SK-N-SH (cell line): ENCODE measurements around the gene HINT3. TPM values are rescaled to one million over a fixed set of nuclear protein-coding genes. Genes with fewer than 3 reads are reported as not detected.
"Not testable (repeated sequence)": the region's sequence is repeated elsewhere in the genome, so short reads cannot be mapped to it uniquely, and the experiment has no call there.

Experiments
- CTCF ChIA-PET: fragments of 300-600, 350-600 bp; formaldehyde crosslinking; extraction: SDS; loops from one replicate; lab custom pipeline; 2021; lab: Yijun Ruan, JAX
- POLR2A ChIA-PET: fragments of 350-600 bp; sonication (Branson Sonifier 250); formaldehyde crosslinking; extraction: SDS; loops from one replicate; lab custom pipeline; 2020; ENCODE audit warnings: antibody characterized with exemption, inconsistent platforms; lab: Yijun Ruan, JAX
- DNase-seq: peaks from one replicate; pipeline ENCODE4 v3.0.0; 2012
- H2AFZ ChIP-seq: fragments of 200-600 bp; sonication (generic); 2 replicates; pipeline ENCODE4 v1.8.1; 2016; ENCODE audit warnings: antibody characterized with exemption, mild to moderate bottlenecking, low read depth
- H3F3A ChIP-seq: fragments of 200-600 bp; sonication (generic); replicated peaks from 2 replicates; pipeline ENCODE3; 2016; ENCODE audit warnings: antibody characterized with exemption, mild to moderate bottlenecking; ENCODE audit not compliant: insufficient read depth
- H3K27ac ChIP-seq, 2 experiments: fragments of 200-500 bp in 1 of 2; fragments of 200-600 bp in 1 of 2; sonication (Bioruptor generic) in 1 of 2; sonication (generic), shearing (Covaris generic) in 1 of 2; 2 replicates each; pipeline versions ENCODE4 v1.5.1 to v1.6.1; 2014 to 2016; ENCODE audit warnings: low read depth in 2 of 2, inconsistent platforms in 1 of 2, low read length in 1 of 2, mild to moderate bottlenecking in 1 of 2, mixed read lengths in 1 of 2
- H3K27me3 ChIP-seq: fragments of 200-600 bp; sonication (generic), shearing (Covaris generic); 2 replicates; pipeline ENCODE4 v1.6.1; 2016; ENCODE audit warnings: mixed run types; ENCODE audit not compliant: insufficient read depth
- H3K36me3 ChIP-seq, 2 experiments: fragments of 200-500 bp in 1 of 2; fragments of 200-600 bp in 1 of 2; sonication (Bioruptor generic) in 1 of 2; sonication (generic) in 1 of 2; replicated peaks in 1 of 2; 2 replicates each; pipeline versions ENCODE3 to v1.5.1; 2014 to 2016; ENCODE audit warnings: low read length in 1 of 2, mild to moderate bottlenecking in 1 of 2; ENCODE audit not compliant: insufficient read depth in 2 of 2, control insufficient read depth in 1 of 2
- H3K4me1 ChIP-seq, 2 experiments: fragments of 200-500 bp in 1 of 2; fragments of 200-600 bp in 1 of 2; sonication (Bioruptor generic) in 1 of 2; sonication (generic), shearing (Covaris generic) in 1 of 2; 2 replicates each; pipeline versions ENCODE4 v1.5.1 to v1.6.1; 2014 to 2016; ENCODE audit warnings: low read depth in 1 of 2, low read length in 1 of 2, mixed run types in 1 of 2; ENCODE audit not compliant: insufficient read depth in 2 of 2, control insufficient read depth in 1 of 2
- H3K4me2 ChIP-seq: fragments of 200-600 bp; sonication (generic), shearing (Covaris generic); 2 replicates; pipeline ENCODE4 v1.6.1; 2017; ENCODE audit warnings: mixed run types
- H3K4me3 ChIP-seq, 2 experiments: fragments of 200-500 bp in 1 of 2; fragments of 200-600 bp in 1 of 2; sonication (Bioruptor generic) in 1 of 2; sonication (generic), shearing (Covaris generic) in 1 of 2; 2 replicates each; pipeline versions ENCODE4 v1.5.1 to v1.8.1; 2014 to 2016; ENCODE audit warnings: low read depth in 2 of 2, inconsistent platforms in 1 of 2, low read length in 1 of 2, mild to moderate bottlenecking in 1 of 2, mixed read lengths in 1 of 2, moderate library complexity in 1 of 2
- H3K79me2 ChIP-seq: fragments of 200-600 bp; sonication (generic); 2 replicates; pipeline ENCODE4 v1.8.1; 2017; ENCODE audit warnings: mild to moderate bottlenecking; ENCODE audit not compliant: insufficient read depth
- H3K9ac ChIP-seq: fragments of 200-600 bp; sonication (generic); 2 replicates; pipeline ENCODE4 v1.6.1; 2017; ENCODE audit warnings: mixed run types
- H3K9me2 ChIP-seq: fragments of 200-600 bp; sonication (generic); 2 replicates; pipeline ENCODE4 v1.6.1; 2017; ENCODE audit warnings: mixed run types
- H3K9me3 ChIP-seq: fragments of 200-600 bp; sonication (generic); 2 replicates; pipeline ENCODE4 v1.6.1; 2017; ENCODE audit warnings: mixed run types, mild to moderate bottlenecking, moderate library complexity
- H4K20me1 ChIP-seq: fragments of 200-600 bp; sonication (generic); 2 replicates; pipeline ENCODE4 v1.6.1; 2017; ENCODE audit warnings: mild to moderate bottlenecking, mixed run types; ENCODE audit not compliant: insufficient read depth
- FOSL2 ChIP-seq: IDR thresholded peaks from 2 replicates; pipeline ENCODE4 v1.4.0; 2012; ENCODE audit warnings: low read depth, mild to moderate bottlenecking, moderate library complexity, borderline replicate concordance
- POLR2AphosphoS5 ChIP-seq: IDR thresholded peaks from 2 replicates; pipeline ENCODE4 v1.6.1; 2012; ENCODE audit warnings: low read depth, low read length
- YY1 ChIP-seq: IDR thresholded peaks from 2 replicates; pipeline ENCODE4 v1.4.0; 2012; ENCODE audit warnings: low read depth, mild to moderate bottlenecking
- WGBS: methylation state at CpG from one replicate; pipeline ENCODE4 v1.1.6; 2017; ENCODE audit warnings: low lambda C conversion rate; 5-methylcytosine and 5-hydroxymethylcytosine counted together
- polyA plus RNA-seq, 3 experiments: library from polyadenylated mRNA; depleted of rRNA; stranded (reverse); fragments of >200 nt; gene quantifications; 2 replicates each; pipeline ENCODE4 v1.2.3, GENCODE V29; 2012
- TF ChIP-seq, protein P1 (sequence below): IDR thresholded peaks from 2 replicates; pipeline ENCODE4 v1.4.0; 2012; ENCODE audit warnings: low read depth
- TF ChIP-seq, protein P2 (sequence below): IDR thresholded peaks from 2 replicates; pipeline ENCODE4 v1.4.0; 2012; ENCODE audit warnings: low read depth, borderline replicate concordance

HINT3 gene
- polyA plus RNA-seq, 1 of the 3 experiments (the other 2 are of a cell fraction) = 1.8 TPM

DNA sequence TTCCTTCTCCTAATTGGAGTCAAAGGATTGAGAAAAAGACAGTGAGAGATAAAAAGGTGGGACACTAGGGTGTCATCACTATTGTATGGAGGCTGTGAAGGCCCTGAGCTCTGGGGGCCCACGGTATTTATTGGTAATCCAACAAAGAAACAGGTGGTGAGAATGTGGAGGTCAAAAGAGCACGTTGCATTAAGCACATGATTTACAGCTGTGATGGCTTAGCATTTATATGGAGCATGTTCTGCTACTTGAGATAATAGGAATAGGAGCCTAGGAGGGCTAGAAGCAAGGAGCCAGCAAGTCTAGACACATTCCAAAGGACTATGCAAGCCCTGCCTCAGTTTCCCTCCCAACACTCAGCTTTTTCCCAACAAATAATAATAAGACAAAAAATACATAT is 44.1 kb upstream of the HINT3 start:
- H4K20me1 ChIP-seq, H3K4me2 ChIP-seq, H3K9ac ChIP-seq, H3F3A ChIP-seq, H3K27ac ChIP-seq, H3K79me2 ChIP-seq, DNase-seq, H3K27me3 ChIP-seq, CTCF ChIA-PET, H3K9me3 ChIP-seq, H2AFZ ChIP-seq, POLR2A ChIA-PET, H3K4me1 ChIP-seq, H3K9me2 ChIP-seq, H3K4me3 ChIP-seq: not testable (repeated sequence)
- 94% methylated on average over 2 of the region's 2 CpGs for WGBS
- H3K36me3 ChIP-seq = peaks cover 12 to 62% of the 10 kb centered on the region in 2 experiments

DNA sequence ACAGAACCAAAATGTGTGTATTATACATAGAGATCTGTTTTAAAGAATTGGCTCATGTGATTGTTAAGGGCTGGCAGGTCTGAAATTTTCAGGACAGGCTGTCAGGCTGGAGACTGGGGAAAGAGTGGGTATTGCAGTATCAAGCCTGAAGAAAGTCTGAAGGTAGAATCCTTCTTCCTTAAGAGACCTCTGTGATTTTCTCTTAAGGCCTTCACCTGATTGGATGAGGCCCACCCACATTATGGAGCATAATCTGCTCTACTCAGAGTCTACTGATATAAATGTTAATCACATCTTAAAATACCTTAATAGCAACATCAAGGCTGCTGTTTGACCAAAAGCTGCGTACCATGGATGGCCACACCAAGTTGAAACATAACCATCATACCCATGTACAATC is 43.4 kb upstream of the HINT3 start:
- no peaks in the 10 kb centered on the region for H3K4me1 ChIP-seq
- TF ChIP-seq FOSL2 = no peak
- TF ChIP-seq, protein P1, sequence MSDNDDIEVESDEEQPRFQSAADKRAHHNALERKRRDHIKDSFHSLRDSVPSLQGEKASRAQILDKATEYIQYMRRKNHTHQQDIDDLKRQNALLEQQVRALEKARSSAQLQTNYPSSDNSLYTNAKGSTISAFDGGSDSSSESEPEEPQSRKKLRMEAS = no peak
- TF ChIP-seq, protein P2, sequence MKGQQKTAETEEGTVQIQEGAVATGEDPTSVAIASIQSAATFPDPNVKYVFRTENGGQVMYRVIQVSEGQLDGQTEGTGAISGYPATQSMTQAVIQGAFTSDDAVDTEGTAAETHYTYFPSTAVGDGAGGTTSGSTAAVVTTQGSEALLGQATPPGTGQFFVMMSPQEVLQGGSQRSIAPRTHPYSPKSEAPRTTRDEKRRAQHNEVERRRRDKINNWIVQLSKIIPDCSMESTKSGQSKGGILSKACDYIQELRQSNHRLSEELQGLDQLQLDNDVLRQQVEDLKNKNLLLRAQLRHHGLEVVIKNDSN = no peak
- POLR2A ChIA-PET = no interaction called here
- no peaks in the 10 kb centered on the region for H4K20me1 ChIP-seq
- no peak overlapping the region for H2AFZ ChIP-seq
- 100% methylated on average over 1 of the region's 1 CpG for WGBS
- no peak for DNase-seq
- no peak overlapping the region for H3K4me3 ChIP-seq
- no peak overlapping the region for H3K9ac ChIP-seq
- no peak overlapping the region for H3K4me2 ChIP-seq
- H3K27me3 ChIP-seq = no peaks in the 10 kb centered on the region
- no peaks in the 10 kb centered on the region for H3F3A ChIP-seq
- H3K79me2 ChIP-seq = no peaks in the 10 kb centered on the region
- no peaks in the 10 kb centered on the region for H3K9me3 ChIP-seq
- H3K27ac ChIP-seq = peak overlapping the region in 1 of 2 experiments; percentile 11; a peak in 1 of 4 replicates
- peaks cover 12 to 63% of the 10 kb centered on the region in 2 experiments for H3K36me3 ChIP-seq
- CTCF ChIA-PET = no interaction called here
- no peaks in the 10 kb centered on the region for H3K9me2 ChIP-seq

DNA sequence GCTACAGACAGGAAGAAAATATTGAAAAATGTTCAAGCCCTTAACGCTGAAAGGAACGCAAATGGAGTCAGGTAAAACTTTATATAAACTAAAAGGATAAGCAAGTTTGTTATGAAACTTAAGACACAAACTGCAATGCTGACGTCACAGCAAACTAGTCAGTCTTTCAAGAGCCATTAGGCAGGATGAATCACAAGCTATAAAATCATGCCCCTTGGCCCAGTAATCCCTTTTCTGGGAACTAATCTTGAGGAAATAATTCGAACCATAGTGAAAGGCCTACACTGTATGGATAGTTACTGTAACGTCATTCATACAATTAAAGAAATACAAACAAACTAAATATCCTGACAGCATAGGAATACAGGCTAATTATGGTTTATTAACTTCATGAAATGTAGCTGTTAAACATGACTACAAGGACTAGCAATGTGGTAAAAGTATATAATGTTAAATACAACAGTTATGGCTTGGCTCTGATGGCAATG is 42.7 kb upstream of the HINT3 start:
- Histone ChIP-seq H3K36me3 (peaks cover 12 to 63% of the 10 kb centered on the region in 2 experiments), H3K4me2 (no peak overlapping the region), H3K27me3 (no peaks in the 10 kb centered on the region), H4K20me1 (no peaks in the 10 kb centered on the region), H3K4me1 (no peaks in the 10 kb centered on the region), H3K4me3 (no peak overlapping the region), H3K9me3 (no peaks in the 10 kb centered on the region), H3K79me2 (no peaks in the 10 kb centered on the region), H3K9ac (no peak overlapping the region), H2AFZ (no peak overlapping the region), H3F3A (no peaks in the 10 kb centered on the region), H3K27ac (peak overlapping the region in 1 of 2 experiments; percentile 11; a peak in 1 of 4 replicates), H3K9me2 (no peaks in the 10 kb centered on the region)
- ChIA-PET POLR2A (no interaction called here), CTCF (interaction anchor here (0.5 to 2.7 kb wide), 4 partner anchors 8 to 123 kb away, joined by 3 to 8 read pairs (median 3); partner anchors contain the start of gene NCOA7)
- DNase-seq = no peak
- TF ChIP-seq, protein P2 = no peak
- TF ChIP-seq POLR2AphosphoS5 = no peak
- 0 out of 2 replicates have a peak, but pooled peaks have one; percentile 31 for TF ChIP-seq FOSL2
- TF ChIP-seq YY1 = no peak
- whole genome bisulfite sequencing = 56% methylated on average over 5 of the region's 5 CpGs
